ENCODE measurements around the gene ATG4B.

Gene ATG4B

GRCh38 chr2:241639385-241639784, 1.9 kb downstream of the ATG4B start:
- no peak for TF ChIP-seq MAX (IDR thresholded peaks at IDR 0.05)
- TF ChIP-seq, protein P1, sequence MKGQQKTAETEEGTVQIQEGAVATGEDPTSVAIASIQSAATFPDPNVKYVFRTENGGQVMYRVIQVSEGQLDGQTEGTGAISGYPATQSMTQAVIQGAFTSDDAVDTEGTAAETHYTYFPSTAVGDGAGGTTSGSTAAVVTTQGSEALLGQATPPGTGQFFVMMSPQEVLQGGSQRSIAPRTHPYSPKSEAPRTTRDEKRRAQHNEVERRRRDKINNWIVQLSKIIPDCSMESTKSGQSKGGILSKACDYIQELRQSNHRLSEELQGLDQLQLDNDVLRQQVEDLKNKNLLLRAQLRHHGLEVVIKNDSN (IDR thresholded peaks at IDR 0.05) = no peak
- TF ChIP-seq EP300 (IDR thresholded peaks at IDR 0.05; ENCODE audit: borderline replicate concordance) = no peak
- TF ChIP-seq REST (IDR thresholded peaks at IDR 0.05; ENCODE audit: low read depth) = no peak
- no peak for TF ChIP-seq TEAD4 (IDR thresholded peaks at IDR 0.05)
- no peak for TF ChIP-seq NFIC (IDR thresholded peaks at IDR 0.05)
- TF ChIP-seq TAF1 (IDR thresholded peaks at IDR 0.05; ENCODE audit: low read depth) = no peak
- no peak for TF ChIP-seq YY1 (IDR thresholded peaks at IDR 0.05; ENCODE audit: low read depth)
- TF ChIP-seq CREB1 (IDR thresholded peaks at IDR 0.05; ENCODE audit: low read depth) = no peak
- TF ChIP-seq FOXM1 (IDR thresholded peaks at IDR 0.05; ENCODE audit: borderline replicate concordance, low read depth) = no peak
- TF ChIP-seq ZBTB7A (IDR thresholded peaks at IDR 0.05; ENCODE audit: low read depth) = no peak
- TF ChIP-seq RAD21 (IDR thresholded peaks at IDR 0.05; ENCODE audit: low read depth) = no peak
- no peak for TF ChIP-seq TCF12 (IDR thresholded peaks at IDR 0.05; ENCODE audit: low read depth)
- TF ChIP-seq CEBPB (IDR thresholded peaks at IDR 0.05) = no peak
- no peak for TF ChIP-seq EGR1 (IDR thresholded peaks at IDR 0.05)

GRCh38 chr2:241640165-241640795, 2.8 kb downstream of the ATG4B start:
- TF ChIP-seq TAF1 (IDR thresholded peaks at IDR 0.05; ENCODE audit: low read depth) (no peak), REST (IDR thresholded peaks at IDR 0.05; ENCODE audit: low read depth) (no peak), RAD21 (IDR thresholded peaks at IDR 0.05; ENCODE audit: low read depth) (no peak), TEAD4 (IDR thresholded peaks at IDR 0.05) (no peak), TCF12 (IDR thresholded peaks at IDR 0.05; ENCODE audit: low read depth) (no peak), NFIC (IDR thresholded peaks at IDR 0.05) (no peak), EP300 (IDR thresholded peaks at IDR 0.05; ENCODE audit: borderline replicate concordance) (no peak), CEBPB (IDR thresholded peaks at IDR 0.05) (no peak)

- no peak for TF ChIP-seq TAF1 (IDR thresholded peaks at IDR 0.05; ENCODE audit: low read depth)
- TF ChIP-seq, protein P1 (IDR thresholded peaks at IDR 0.05) = no peak
- no peak for TF ChIP-seq EGR1 (IDR thresholded peaks at IDR 0.05)
- no peak for TF ChIP-seq TEAD4 (IDR thresholded peaks at IDR 0.05)
- TF ChIP-seq FOXM1 (IDR thresholded peaks at IDR 0.05; ENCODE audit: borderline replicate concordance, low read depth) = no peak
- no peak for TF ChIP-seq YY1 (IDR thresholded peaks at IDR 0.05; ENCODE audit: low read depth)
- TF ChIP-seq ZBTB7A (IDR thresholded peaks at IDR 0.05; ENCODE audit: low read depth) = no peak
- no peak for TF ChIP-seq EP300 (IDR thresholded peaks at IDR 0.05; ENCODE audit: borderline replicate concordance)
- no peak for TF ChIP-seq REST (IDR thresholded peaks at IDR 0.05; ENCODE audit: low read depth)
- TF ChIP-seq TCF12 (IDR thresholded peaks at IDR 0.05; ENCODE audit: low read depth) = no peak
- no peak for TF ChIP-seq CEBPB (IDR thresholded peaks at IDR 0.05)
- no peak for TF ChIP-seq NFIC (IDR thresholded peaks at IDR 0.05)
- TF ChIP-seq MAX (IDR thresholded peaks at IDR 0.05) = no peak
These were observed 4.1 kb downstream of the ATG4B start for GRCh38 chr2:241641631-241642030.

- TF ChIP-seq CREB1 (IDR thresholded peaks at IDR 0.05; ENCODE audit: low read depth) = no peak
- TF ChIP-seq NFIC (IDR thresholded peaks at IDR 0.05) = no peak
- no peak for TF ChIP-seq RAD21 (IDR thresholded peaks at IDR 0.05; ENCODE audit: low read depth)
- no peak for TF ChIP-seq YY1 (IDR thresholded peaks at IDR 0.05; ENCODE audit: low read depth)
- TF ChIP-seq CEBPB (IDR thresholded peaks at IDR 0.05) = no peak
- TF ChIP-seq MAX (IDR thresholded peaks at IDR 0.05) = no peak
- no peak for TF ChIP-seq EP300 (IDR thresholded peaks at IDR 0.05; ENCODE audit: borderline replicate concordance)
- no peak for TF ChIP-seq TCF12 (IDR thresholded peaks at IDR 0.05; ENCODE audit: low read depth)
- TF ChIP-seq TAF1 (IDR thresholded peaks at IDR 0.05; ENCODE audit: low read depth) = no peak
- TF ChIP-seq ZBTB7A (IDR thresholded peaks at IDR 0.05; ENCODE audit: low read depth) = no peak
- TF ChIP-seq TEAD4 (IDR thresholded peaks at IDR 0.05) = no peak
- TF ChIP-seq, protein P1 (IDR thresholded peaks at IDR 0.05) = no peak
These were observed 7.8 kb downstream of the ATG4B start for GRCh38 chr2:241645056-241645914.
